Measurements from ENCODE around the gene FAXC.

- TF ChIP-seq CTCF (IDR thresholded peaks at IDR 0.05): no peak
- no peak for TF ChIP-seq POLR2A (IDR thresholded peaks at IDR 0.05)
Measured at GRCh38 chr6:99295276-99295675, 54.2 kb downstream of the FAXC start.

All from lower leg skin (tissue), 3 donors.